MCF 10A (cell line): Measurements from ENCODE around the gene BET1L. TPM values are rescaled to one million over a fixed set of nuclear protein-coding genes. Genes with fewer than 3 reads are reported as not detected.
A peak's percentile ranks its signal among the peaks of the same experiment; 100 is the strongest.

Experiments used
- BruUV-seq: library from RNA; stranded (reverse); fragments of 400-500 nt; replicated peaks from 2 replicates; lab custom pipeline; 2021; lab: Mats Ljungman, UMichigan
- CTCF ChIA-PET: fragments of 300-600 bp; sonication (Branson Sonifier 250); formaldehyde crosslinking; extraction: SDS; loops from one replicate; lab custom pipeline; 2021; ENCODE audit warnings: antibody characterized with exemption, inconsistent platforms; lab: Yijun Ruan, JAX
- POLR2A ChIA-PET: fragments of 300-600, 350-650 bp; sonication (Branson Sonifier 250); formaldehyde crosslinking; extraction: SDS; loops from one replicate; lab custom pipeline; 2020; ENCODE audit warnings: antibody characterized with exemption, inconsistent platforms; lab: Yijun Ruan, JAX
- DNase-seq: peaks from one replicate; pipeline ENCODE4 v3.0.0-alpha.2; 2018; ENCODE audit not compliant: unreplicated experiment
- H3K27ac Mint-ChIP-seq: one replicate; pipeline ENCODE4 v1.8.0; 2022; ENCODE audit warnings: mild to moderate bottlenecking, low read depth, mixed read lengths; ENCODE audit not compliant: unreplicated experiment
- H3K27me3 Mint-ChIP-seq: one replicate; pipeline ENCODE4 v1.8.0; 2022; ENCODE audit warnings: mixed read lengths; ENCODE audit not compliant: insufficient read depth, unreplicated experiment
- H3K36me3 Mint-ChIP-seq: one replicate; pipeline ENCODE4 v1.8.0; 2022; ENCODE audit warnings: mild to moderate bottlenecking, moderate library complexity, mixed read lengths; ENCODE audit not compliant: insufficient read depth, unreplicated experiment
- H3K4me1 Mint-ChIP-seq: one replicate; pipeline ENCODE4 v1.8.0; 2022; ENCODE audit warnings: mixed read lengths; ENCODE audit not compliant: insufficient read depth, unreplicated experiment
- H3K4me3 Mint-ChIP-seq: one replicate; pipeline ENCODE4 v1.8.0; 2022; ENCODE audit warnings: mild to moderate bottlenecking, moderate library complexity, mixed read lengths; ENCODE audit not compliant: unreplicated experiment
- H3K9me3 Mint-ChIP-seq: one replicate; pipeline ENCODE4 v1.8.0; 2022; ENCODE audit warnings: mixed read lengths; ENCODE audit not compliant: unreplicated experiment
- CTCF ChIP-seq: fragments of 200-600 bp; IDR thresholded peaks from one replicate; pipeline ENCODE4 v1.8.0; 2022; ENCODE audit warnings: antibody characterized with exemption, mild to moderate bottlenecking; ENCODE audit not compliant: unreplicated experiment
- intact Hi-C: fragments of 100-400 bp; cut with micrococcal nuclease; formaldehyde crosslinking; loops from 2 replicates; pipeline ENCODE4 v1.14.1; 2022
- total RNA-seq: library from RNA; stranded (reverse); gene quantifications from 2 replicates; pipeline ENCODE4 v1.2.3, GENCODE V29; 2022

The BET1L gene
- total RNA-seq, 1 experiment from 2014 or later = 65.3 TPM

GRCh38 chr11:253886-254270 lies 46.7 kb upstream of the BET1L start:
- no peak overlapping the region for H3K4me3 Mint-ChIP-seq
- no peak for DNase-seq
- H3K27me3 Mint-ChIP-seq = peaks cover 11% of the 10 kb centered on the region
- no peaks in the 10 kb centered on the region for H3K4me1 Mint-ChIP-seq
- peaks cover 50% of the 10 kb centered on the region for H3K36me3 Mint-ChIP-seq
- ChIA-PET CTCF (interaction anchor here (0.5 to 1.4 kb wide), 3 partner anchors 16 to 423 kb away, joined by 3 to 4 read pairs (median 3); no protein-coding TSS in a partner anchor), POLR2A (interaction anchor here (0.7 kb wide), 1 partner anchor 16 kb away, joined by 4 read pairs; no protein-coding TSS in a partner anchor)
- BruUV-seq = no TSS peak
- no peak overlapping the region for H3K27ac Mint-ChIP-seq
- no peaks in the 10 kb centered on the region for H3K9me3 Mint-ChIP-seq
- no peak for TF ChIP-seq CTCF
- intact Hi-C loops = loop anchor here (5.0 kb wide), 1 partner anchor 53 kb away; the partner anchor contains the start of gene IFITM2

GRCh38 chr11:253160-253885 lies 46.1 kb upstream of the BET1L start:
- H3K4me3 Mint-ChIP-seq = no peak overlapping the region
- no TSS peak for BruUV-seq
- DNase-seq = no peak
- H3K36me3 Mint-ChIP-seq = peaks cover 55% of the 10 kb centered on the region
- TF ChIP-seq CTCF = no peak
- intact Hi-C loops = loop anchor here (5.0 kb wide), 1 partner anchor 54 kb away; the partner anchor contains the start of gene IFITM2
- no peaks in the 10 kb centered on the region for H3K9me3 Mint-ChIP-seq
- POLR2A ChIA-PET = interaction anchor here (0.7 to 2.8 kb wide), 2 partner anchors 16 kb away, joined by 4 to 12 read pairs; partner anchors contain the start of gene PSMD13
- CTCF ChIA-PET = interaction anchor here (1.0 to 1.4 kb wide), 3 partner anchors 16 to 112 kb away, joined by 3 to 4 read pairs (median 4); no protein-coding TSS in a partner anchor
- peaks cover 11% of the 10 kb centered on the region for H3K27me3 Mint-ChIP-seq
- no peaks in the 10 kb centered on the region for H3K4me1 Mint-ChIP-seq
- no peak overlapping the region for H3K27ac Mint-ChIP-seq

- CTCF ChIA-PET = interaction anchor here (0.9 to 1.4 kb wide), 4 partner anchors 15 to 112 kb away, joined by 3 to 4 read pairs (median 4); no protein-coding TSS in a partner anchor
- no peaks in the 10 kb centered on the region for H3K4me1 Mint-ChIP-seq
- DNase-seq = no peak
Measured at GRCh38 chr11:252666-253065, 45.5 kb upstream of the BET1L start.

More at GRCh38 chr11:252666-253065, 45.5 kb upstream of the BET1L start:
- POLR2A ChIA-PET = interaction anchor here (2.8 kb wide), 1 partner anchor 15 kb away, joined by 12 read pairs; the partner anchor contains the start of gene PSMD13
- Mint-ChIP-seq H3K27me3 (peaks cover 11% of the 10 kb centered on the region), H3K9me3 (no peaks in the 10 kb centered on the region), H3K4me3 (no peak overlapping the region), H3K36me3 (peaks cover 62% of the 10 kb centered on the region), H3K27ac (no peak overlapping the region)
- intact Hi-C loops = loop anchor here (5.0 kb wide), 1 partner anchor 55 kb away; the partner anchor contains the start of gene IFITM2
- TF ChIP-seq CTCF = no peak
- TSS peak; percentile 71 for BruUV-seq
